HCT116 (cell line): ENCODE results near the gene SCAMP1. TPM values are rescaled to one million over a fixed set of nuclear protein-coding genes. Genes with fewer than 3 reads are reported as not detected.

Experiments used
- ATAC-seq: fragments of 200-7000 bp; cut with Tn5 transposase; 2 replicates; pipeline ENCODE4 v1.9.1; 2020; ENCODE audit warnings: mild to moderate bottlenecking, moderate library complexity
- BruUV-seq: library from RNA; stranded (reverse); fragments of 400-500 nt; replicated peaks from 2 replicates; lab custom pipeline; 2021; lab: Mats Ljungman, UMichigan
- CTCF ChIA-PET: fragments of 300-600 bp; sonication (Branson Sonifier 250); formaldehyde crosslinking; loops from one replicate; lab custom pipeline; 2021; ENCODE audit warnings: antibody characterized with exemption; lab: Charles Lee
- POLR2A ChIA-PET: fragments of 300-600, 350-600 bp; sonication (Branson Sonifier 250); formaldehyde crosslinking; loops from one replicate; lab custom pipeline; 2021; ENCODE audit warnings: antibody characterized with exemption; lab: Charles Lee
- RAD21 ChIA-PET, 2 experiments: fragments of 300-600 bp; sonication (Branson Sonifier 250); formaldehyde crosslinking; loops; one replicate each; lab custom pipeline; 2023; ENCODE audit warnings: low total read pairs in 2 of 2; ENCODE audit not compliant: uncharacterized antibody in 2 of 2, unreplicated experiment in 2 of 2, low non-redundant PET in 1 of 2; lab: Charles Lee
- DNase-seq: peaks from one replicate; pipeline ENCODE4 v3.0.0-alpha.2; 2010; ENCODE audit warnings: low read depth, low spot score
- H2AFZ ChIP-seq: fragments of 200-600 bp; shearing (Covaris generic), sonication (generic); 2 replicates; pipeline ENCODE4 v1.6.1; 2017; ENCODE audit warnings: low read depth, mixed run types, mixed read lengths, antibody characterized with exemption, low read length; ENCODE audit not compliant: poor library complexity, severe bottlenecking
- H3K27ac ChIP-seq: 2 replicates; pipeline ENCODE4 v1.5.1; 2012; ENCODE audit warnings: low read depth, low read length
- H3K27me3 ChIP-seq: fragments of 200-600 bp; sonication (generic); 2 replicates; pipeline ENCODE4 v1.6.1; 2016; ENCODE audit warnings: mixed run types, low read length, mixed read lengths; ENCODE audit not compliant: insufficient read depth
- H3K36me3 ChIP-seq, 2 experiments: fragments of 200-500 bp in 1 of 2; fragments of 200-600 bp in 1 of 2; sonication (Bioruptor generic) in 1 of 2; sonication (generic) in 1 of 2; 2 replicates each; pipeline versions ENCODE4 v1.5.1 to v1.6.1; 2014 to 2016; ENCODE audit warnings: low read length in 2 of 2, inconsistent platforms in 1 of 2, mixed read lengths in 1 of 2, mixed run types in 1 of 2; ENCODE audit not compliant: insufficient read depth in 2 of 2, control insufficient read depth in 1 of 2
- H3K4me1 ChIP-seq, 2 experiments: fragments of 200-600 bp in 1 of 2; sonication (generic) in 1 of 2; 2 replicates each; pipeline versions ENCODE4 v1.5.1 to v1.6.1; 2012 to 2017; ENCODE audit warnings: low read length in 2 of 2, inconsistent platforms in 1 of 2, mild to moderate bottlenecking in 1 of 2, mixed read lengths in 1 of 2, mixed run types in 1 of 2, moderate library complexity in 1 of 2; ENCODE audit not compliant: insufficient read depth in 2 of 2, control insufficient read depth in 1 of 2
- H3K4me2 ChIP-seq: fragments of 200-600 bp; sonication (generic); 2 replicates; pipeline ENCODE4 v1.6.1; 2017; ENCODE audit warnings: mixed run types, low read length, mixed read lengths
- H3K4me3 ChIP-seq, 2 experiments: fragments of 200-600 bp in 1 of 2; sonication (generic) in 1 of 2; replicated peaks in 1 of 2; 2 replicates each; pipeline ENCODE4 v1.5.1; 2011 to 2016; ENCODE audit warnings: low read length in 2 of 2, control low read depth in 1 of 2, low read depth in 1 of 2, mild to moderate bottlenecking in 1 of 2, mixed read lengths in 1 of 2, mixed run types in 1 of 2
- H3K79me2 ChIP-seq: fragments of 200-600 bp; sonication (generic); 2 replicates; pipeline ENCODE4 v1.6.1; 2017; ENCODE audit warnings: mild to moderate bottlenecking, mixed run types, low read length, moderate library complexity, mixed read lengths; ENCODE audit not compliant: insufficient read depth
- H3K9ac ChIP-seq: fragments of 200-600 bp; sonication (generic); 2 replicates; pipeline ENCODE4 v1.6.1; 2016; ENCODE audit warnings: low read length, mixed read lengths
- H3K9me2 ChIP-seq: fragments of 200-600 bp; sonication (generic), shearing (Covaris generic); 2 replicates; pipeline ENCODE4 v1.6.1; 2017; ENCODE audit warnings: mixed run types, mild to moderate bottlenecking, moderate library complexity; ENCODE audit not compliant: insufficient read depth
- H3K9me3 ChIP-seq, 2 experiments: fragments of 200-500 bp in 1 of 2; fragments of 200-600 bp in 1 of 2; sonication (Bioruptor generic) in 1 of 2; sonication (generic) in 1 of 2; 2 replicates each; pipeline ENCODE4 v1.6.1; 2014 to 2017; ENCODE audit warnings: low read length in 2 of 2, mixed read lengths in 2 of 2, inconsistent platforms in 1 of 2, low read depth in 1 of 2, mild to moderate bottlenecking in 1 of 2, mixed run types in 1 of 2, moderate library complexity in 1 of 2; ENCODE audit not compliant: control insufficient read depth in 1 of 2, insufficient read depth in 1 of 2
- H4K20me1 ChIP-seq: fragments of 200-600 bp; sonication (generic), shearing (Covaris generic); 2 replicates; pipeline ENCODE4 v1.6.1; 2017; ENCODE audit warnings: mixed run types, mild to moderate bottlenecking, moderate library complexity; ENCODE audit not compliant: insufficient read depth
- ATF3 ChIP-seq: IDR thresholded peaks from 2 replicates; pipeline ENCODE4 v1.6.1; 2012
- CBX3 ChIP-seq: IDR thresholded peaks from 2 replicates; pipeline ENCODE4 v1.6.1; 2012; ENCODE audit warnings: low read depth
- CEBPB ChIP-seq: IDR thresholded peaks from 2 replicates; pipeline ENCODE4 v1.6.1; 2012; ENCODE audit warnings: low read depth
- CTCF ChIP-seq, 3 experiments: fragments of 200-600 bp in 1 of 3; sonication (generic) in 1 of 3; IDR thresholded peaks in 2 of 3; conservative IDR thresholded peaks in 1 of 3; 2 replicates each; pipeline ENCODE4 v1.5.1; 2012 to 2017; ENCODE audit warnings: low read depth in 2 of 3, low read length in 2 of 3, antibody characterized with exemption in 1 of 3, borderline replicate concordance in 1 of 3, control low read depth in 1 of 3, mild to moderate bottlenecking in 1 of 3, mixed read lengths in 1 of 3, mixed run types in 1 of 3, moderate library complexity in 1 of 3; ENCODE audit not compliant: insufficient read depth in 1 of 3
- EGR1 ChIP-seq: IDR thresholded peaks from 2 replicates; pipeline ENCODE4 v1.6.1; 2012; ENCODE audit warnings: low read depth
- ELF1 ChIP-seq: IDR thresholded peaks from 2 replicates; pipeline ENCODE4 v1.6.1; 2012; ENCODE audit warnings: low read depth, borderline replicate concordance
- FOSL1 ChIP-seq: IDR thresholded peaks from 2 replicates; pipeline ENCODE4 v1.6.1; 2012; ENCODE audit warnings: low read depth
- POLR2A ChIP-seq: IDR thresholded peaks from 2 replicates; pipeline ENCODE4 v1.7.0; 2011; ENCODE audit warnings: borderline replicate concordance; ENCODE audit not compliant: insufficient read depth, insufficient read length; ENCODE audit errors: extremely low read depth
- POLR2AphosphoS5 ChIP-seq: IDR thresholded peaks from 2 replicates; pipeline ENCODE4 v1.6.1; 2011; ENCODE audit warnings: mild to moderate bottlenecking, low read depth, low read length, moderate library complexity
- REST ChIP-seq: IDR thresholded peaks from 2 replicates; pipeline ENCODE4 v1.6.1; 2012; ENCODE audit warnings: low read depth
- SP1 ChIP-seq: IDR thresholded peaks from 2 replicates; pipeline ENCODE4 v1.6.1; 2012; ENCODE audit warnings: low read depth
- TCF7L2 ChIP-seq: IDR thresholded peaks from 2 replicates; pipeline ENCODE4 v1.7.0; 2011; ENCODE audit warnings: borderline replicate concordance, inconsistent platforms; ENCODE audit not compliant: insufficient read depth, insufficient read length; ENCODE audit errors: extremely low read depth
- ZFX ChIP-seq: fragments of 450-650 bp; IDR thresholded peaks from 2 replicates; pipeline ENCODE4 v1.6.1; 2017
- intact Hi-C: fragments of 100-400 bp; cut with micrococcal nuclease; formaldehyde crosslinking; loops from 2 replicates; pipeline ENCODE4 v1.10.0; 2022
- total RNA-seq: library from RNA; stranded (reverse); gene quantifications from one replicate; pipeline ENCODE4 v1.2.1, GENCODE V29; 2021; ENCODE audit not compliant: unreplicated experiment

The SCAMP1 gene
- total RNA-seq, 1 experiment from 2014 or later: 46.4 TPM

- Histone ChIP-seq H3K79me2 (0 out of 2 replicates have a peak, but pooled peaks cover 3% of the 10 kb centered on the region), H3K36me3 (0 out of 4 replicates have a peak, but pooled peaks cover 0 to 7% of the 10 kb centered on the region in 2 experiments), H3K4me1 (peaks cover 0 to 6% of the 10 kb centered on the region in 2 experiments; a peak in 1 of 4 replicates), H3K9me3 (no peaks in the 10 kb centered on the region), H3K4me2 (no peak overlapping the region), H3K27ac (no peak overlapping the region), H3K9me2 (no peaks in the 10 kb centered on the region), H4K20me1 (no peaks in the 10 kb centered on the region; the same call in 1 of the 2 replicates), H3K9ac (no peak overlapping the region), H3K27me3 (no peaks in the 10 kb centered on the region), H3K4me3 (no peak overlapping the region), H2AFZ (no peak overlapping the region)
- ATAC-seq (no peak), DNase-seq (no peak)
- ChIA-PET CTCF (no interaction called here), RAD21 (no interaction called here), POLR2A (no interaction called here)
- TF ChIP-seq POLR2A (no peak), ATF3 (no peak), ZFX (no peak), TCF7L2 (no peak), POLR2AphosphoS5 (no peak), SP1 (no peak), CTCF (IDR thresholded peaks at IDR 0.05 in 2 of 3, conservative IDR thresholded peaks at IDR 0.05 in 1 of 3; ENCODE audit: borderline replicate concordance in 1 of 3, insufficient read depth in 1 of 3, low read depth in 2 of 3, low read length in 2 of 3) (no peak), FOSL1 (no peak), ELF1 (no peak), REST (no peak), CEBPB (no peak), CBX3 (no peak), EGR1 (no peak)
- no TSS peak for BruUV-seq
- intact Hi-C loops: no loop called here
Observed at GRCh38 chr5:78492650-78493049, 132.2 kb downstream of the SCAMP1 start.
